ENCODE data around the gene TRIM66.

The TRIM66 gene

GRCh38 chr11:8649361-8649760, 33.1 kb downstream of the TRIM66 start:
- no peak for DNase-seq

GRCh38 chr11:8646873-8647272, 35.6 kb downstream of the TRIM66 start:
- DNase-seq, result no peak

- no peak for DNase-seq
Observed at GRCh38 chr11:8642196-8642841, 40.1 kb downstream of the TRIM66 start.

GRCh38 chr11:8641332-8641731, 41.1 kb downstream of the TRIM66 start:
- DNase-seq, result no peak

GRCh38 chr11:8640267-8640906, 42.1 kb downstream of the TRIM66 start:
- no peak for DNase-seq

GRCh38 chr11:8639655-8640054, 42.8 kb downstream of the TRIM66 start:
- DNase-seq, result no peak

- DNase-seq, result no peak
Observed at GRCh38 chr11:8638300-8638699, 44.2 kb downstream of the TRIM66 start.

- no peak for DNase-seq
Observed at GRCh38 chr11:8636127-8636526, 46.3 kb downstream of the TRIM66 start.

- no peak for DNase-seq
Observed at GRCh38 chr11:8634498-8634897, 48.0 kb downstream of the TRIM66 start.

GRCh38 chr11:8631395-8632118, 50.9 kb downstream of the TRIM66 start:
- no peak for DNase-seq

- DNase-seq, result no peak
Observed at GRCh38 chr11:8624698-8625097, 57.8 kb downstream of the TRIM66 start.

- no peak for DNase-seq
Observed at GRCh38 chr11:8621147-8621546, 61.3 kb downstream of the TRIM66 start.

- DNase-seq, result no peak
Observed at GRCh38 chr11:8617063-8617462, 65.4 kb downstream of the TRIM66 start.

- no peak for DNase-seq
Observed at GRCh38 chr11:8615291-8616032, 67.0 kb downstream of the TRIM66 start.

- no peak for DNase-seq
Observed at GRCh38 chr11:8614497-8614896, 68.0 kb downstream of the TRIM66 start.

GRCh38 chr11:8613036-8613435, 69.4 kb downstream of the TRIM66 start:
- DNase-seq, result no peak

- DNase-seq, result no peak
Observed at GRCh38 chr11:8612522-8612921, 69.9 kb downstream of the TRIM66 start.

GRCh38 chr11:8610532-8611116, 71.8 kb downstream of the TRIM66 start:
- DNase-seq, result no peak

GRCh38 chr11:8608652-8609051, 73.8 kb downstream of the TRIM66 start:
- no peak for DNase-seq

- no peak for DNase-seq
Observed at GRCh38 chr11:8605971-8606563, 76.4 kb downstream of the TRIM66 start.

GRCh38 chr11:8604078-8604723, 78.3 kb downstream of the TRIM66 start:
- DNase-seq, result peak; percentile 11

- DNase-seq, result no peak
Observed at GRCh38 chr11:8603696-8604077, 78.8 kb downstream of the TRIM66 start.

All from activated CD4-positive, alpha-beta T cell treated with anti-CD3 and anti-CD28 coated beads, Interleukin-2, amount 50 U/mL, for 1 hour (primary cell).